ENCODE data around the gene ZKSCAN8.

The ZKSCAN8 gene

GRCh38 chr6:28140616-28141015 lies 1.1 kb upstream of the ZKSCAN8 start:
- no peak for DNase-seq

- no peak for DNase-seq
These were observed 763 bp downstream of the ZKSCAN8 start for GRCh38 chr6:28142446-28142845.

GRCh38 chr6:28145231-28145630 lies 3.5 kb downstream of the ZKSCAN8 start:
- no peak for DNase-seq

GRCh38 chr6:28152531-28152930 lies 10.8 kb downstream of the ZKSCAN8 start:
- DNase-seq = no peak

- no peak for DNase-seq
These were observed 11.9 kb downstream of the ZKSCAN8 start for GRCh38 chr6:28153546-28153945.

DNA sequence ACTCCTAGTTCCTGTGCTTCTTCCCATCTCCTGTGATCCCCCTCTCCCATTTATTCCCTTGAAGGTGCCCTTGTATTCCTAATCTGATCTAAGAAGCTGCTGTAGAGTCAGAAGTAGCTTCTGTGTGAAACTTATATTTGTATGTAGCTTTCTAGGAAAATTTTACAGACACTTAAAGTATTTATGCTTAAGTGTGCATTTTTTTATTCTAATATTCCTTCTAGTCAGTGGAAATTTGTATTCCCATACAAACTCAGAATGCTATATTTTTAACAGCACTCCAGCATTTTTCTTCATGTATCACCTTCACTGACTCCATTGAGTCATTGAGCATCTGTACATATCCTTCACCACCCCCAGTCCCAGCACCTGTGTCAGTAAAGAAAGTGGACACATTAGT lies 12.7 kb downstream of the ZKSCAN8 start:
- no peak for DNase-seq

DNA sequence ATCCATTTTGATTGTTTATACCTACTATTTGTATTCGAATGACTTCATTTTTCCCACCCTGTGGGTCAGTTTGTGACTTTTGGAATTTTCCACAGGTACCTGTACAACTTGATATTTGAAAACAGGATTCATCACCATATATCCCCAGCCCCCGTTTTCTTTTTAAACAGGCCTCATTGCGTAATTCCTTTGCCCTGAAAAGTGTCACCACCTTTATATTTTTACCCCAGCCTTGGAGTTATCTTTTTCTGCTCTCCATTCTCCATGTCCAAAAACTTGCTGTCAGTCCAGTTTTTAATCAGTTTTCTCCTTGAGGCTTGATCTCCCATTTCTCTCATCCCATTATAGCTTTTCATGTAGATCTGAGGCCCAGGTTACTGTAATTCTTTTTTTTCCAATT lies 16.6 kb downstream of the ZKSCAN8 start:
- no peak for DNase-seq

GRCh38 chr6:28159029-28159607 lies 17.4 kb downstream of the ZKSCAN8 start:
- DNase-seq = no peak

- DNase-seq = no peak
These were observed 18.6 kb downstream of the ZKSCAN8 start for GRCh38 chr6:28160233-28160632.

- peak; percentile 74 for DNase-seq
These were observed 19.9 kb downstream of the ZKSCAN8 start for GRCh38 chr6:28161410-28162079.

GRCh38 chr6:28165563-28165962 lies 23.9 kb downstream of the ZKSCAN8 start:
- no peak for DNase-seq

- DNase-seq = no peak
These were observed 25.4 kb downstream of the ZKSCAN8 start for GRCh38 chr6:28167068-28167467.

DNA sequence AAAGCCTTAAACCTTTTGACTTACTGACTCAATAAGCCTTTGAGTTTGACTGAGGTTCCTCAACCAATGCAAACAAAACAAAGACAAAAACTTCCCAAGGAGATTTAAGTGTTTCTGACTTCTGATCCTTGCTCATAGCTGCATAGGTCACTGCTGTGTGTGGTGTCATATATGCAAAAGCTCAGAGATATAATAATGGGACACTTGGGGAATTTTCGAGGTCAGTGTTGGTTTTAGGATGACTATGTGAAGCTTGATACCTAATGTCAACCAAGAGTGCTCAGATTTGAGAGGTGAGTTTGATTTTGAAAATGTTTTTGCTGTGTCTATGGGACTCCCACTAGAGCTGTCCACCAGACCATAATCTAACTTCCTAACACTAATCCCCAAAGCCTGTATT lies 26.2 kb downstream of the ZKSCAN8 start:
- no peak for DNase-seq

DNA sequence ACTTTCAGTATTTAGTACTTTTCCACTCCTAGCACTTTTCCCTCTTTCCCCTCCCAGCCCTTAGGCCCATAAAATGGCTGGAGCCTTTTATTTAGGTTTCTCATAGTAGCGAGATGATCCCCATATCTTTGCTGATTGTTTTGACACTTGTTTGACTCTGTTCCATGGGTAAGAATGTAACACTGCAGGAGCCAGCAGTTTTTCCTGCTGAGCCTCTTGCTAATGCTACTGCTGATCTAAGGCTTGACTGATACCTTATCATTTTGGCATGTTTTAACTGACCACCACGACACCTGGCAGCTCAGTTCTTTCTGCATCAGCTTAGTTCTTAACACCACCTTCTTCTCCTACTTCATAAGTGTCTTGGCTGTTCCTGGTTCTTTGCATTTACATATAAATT lies 29.6 kb downstream of the ZKSCAN8 start:
- DNase-seq = no peak

DNA sequence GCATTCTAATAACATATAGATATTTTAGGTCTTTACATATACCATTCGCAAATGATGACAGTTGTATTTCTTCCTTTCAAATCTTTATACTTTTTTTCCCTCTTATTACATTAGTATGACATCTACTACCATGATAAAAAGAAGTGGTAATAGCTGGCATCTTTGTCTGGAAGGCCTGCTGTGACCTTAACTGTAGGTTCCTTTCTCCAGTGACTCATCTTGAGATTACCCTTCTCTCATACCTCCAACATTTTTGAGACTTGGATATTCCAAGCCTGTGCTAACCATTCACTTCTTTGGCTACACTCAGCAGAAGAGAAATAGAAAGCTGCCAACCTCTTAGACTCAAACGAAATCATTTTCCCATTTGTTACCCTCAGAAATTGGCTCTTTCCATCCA lies 30.3 kb downstream of the ZKSCAN8 start:
- DNase-seq = no peak

DNA sequence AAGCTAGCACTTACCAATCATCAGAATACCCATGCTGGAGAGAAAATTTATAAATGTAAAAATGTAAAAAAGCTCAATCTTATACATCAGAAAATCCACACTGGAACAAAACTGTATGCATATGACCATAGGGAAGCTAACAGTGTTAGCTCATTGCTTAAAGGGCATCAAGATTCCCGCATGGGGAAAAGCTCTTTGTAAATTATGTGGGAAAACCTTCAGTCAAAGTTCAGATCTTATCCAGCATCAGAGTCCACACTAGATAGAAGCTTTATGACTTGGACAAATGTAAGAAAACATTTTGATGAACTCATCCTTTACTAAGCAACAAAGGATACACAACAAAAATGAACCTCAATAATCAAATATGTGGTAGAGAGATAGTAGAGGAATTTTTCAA lies 34.7 kb downstream of the ZKSCAN8 start:
- DNase-seq = no peak

DNA sequence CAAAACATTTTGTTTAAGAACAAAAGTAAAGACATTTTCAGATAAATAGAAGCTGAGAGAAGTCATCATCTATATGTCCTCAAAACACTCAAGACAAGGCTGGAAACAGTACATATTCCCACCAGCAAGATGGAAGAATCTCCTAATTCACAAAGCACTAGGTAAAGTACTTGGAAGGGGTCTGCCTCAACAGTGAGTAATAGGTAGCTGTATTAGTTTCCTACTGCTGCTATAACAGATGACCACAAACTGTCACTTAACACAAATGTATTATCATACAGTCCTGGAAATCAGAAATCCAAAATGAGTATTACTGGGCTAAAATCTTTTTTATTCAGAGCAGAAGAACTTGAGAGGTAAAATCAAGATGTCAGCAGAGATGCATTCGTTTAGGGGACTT lies 40.6 kb downstream of the ZKSCAN8 start:
- no peak for DNase-seq

- DNase-seq = no peak
These were observed 46.7 kb downstream of the ZKSCAN8 start for GRCh38 chr6:28188111-28188979.

GRCh38 chr6:28200020-28200419 lies 58.3 kb downstream of the ZKSCAN8 start:
- no peak for DNase-seq

DNA sequence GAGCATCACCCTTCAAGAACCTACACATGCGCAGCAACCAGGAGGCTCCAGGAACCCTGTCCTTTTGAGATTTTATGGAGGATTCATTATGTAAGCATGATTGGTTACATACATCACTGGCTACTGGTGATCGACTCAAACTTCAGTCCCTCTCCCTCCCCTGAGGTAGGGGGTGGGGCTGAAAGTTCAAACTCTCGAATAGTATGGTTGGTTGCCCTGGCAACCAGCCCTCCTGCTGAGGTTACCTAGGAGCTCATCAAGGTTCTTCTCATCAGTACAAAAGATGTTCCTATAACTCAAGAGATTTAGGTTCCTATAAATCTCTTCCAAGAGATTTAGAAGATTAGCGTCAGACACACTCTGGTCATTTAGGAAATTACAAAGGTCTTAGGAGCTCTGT lies 61.5 kb downstream of the ZKSCAN8 start:
- no peak for DNase-seq

DNA sequence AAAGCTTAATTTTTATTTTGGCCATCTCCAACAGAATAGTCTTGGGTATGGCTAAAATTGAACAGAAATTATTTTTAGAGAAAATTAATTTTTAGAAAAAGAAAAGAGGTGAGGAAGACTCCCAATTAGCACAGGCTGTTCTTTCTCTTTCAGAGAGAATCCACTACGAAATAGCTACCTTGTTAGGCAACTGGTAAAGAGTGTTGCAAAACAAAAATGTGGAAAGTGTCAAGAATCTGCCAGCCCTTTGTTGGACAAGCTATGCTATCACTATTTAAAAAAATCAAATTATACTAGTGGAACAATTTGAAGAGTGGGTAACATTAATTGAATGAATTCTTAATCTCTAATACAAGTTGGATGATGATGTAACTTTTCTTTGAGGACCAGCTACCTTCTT lies 64.2 kb downstream of the ZKSCAN8 start:
- no peak for DNase-seq

GRCh38 chr6:28206527-28206926 lies 64.8 kb downstream of the ZKSCAN8 start:
- DNase-seq = no peak

- DNase-seq = no peak
These were observed 65.3 kb downstream of the ZKSCAN8 start for GRCh38 chr6:28206928-28207509.
